ENCODE results near the gene FCRLB.

Gene FCRLB

DNA sequence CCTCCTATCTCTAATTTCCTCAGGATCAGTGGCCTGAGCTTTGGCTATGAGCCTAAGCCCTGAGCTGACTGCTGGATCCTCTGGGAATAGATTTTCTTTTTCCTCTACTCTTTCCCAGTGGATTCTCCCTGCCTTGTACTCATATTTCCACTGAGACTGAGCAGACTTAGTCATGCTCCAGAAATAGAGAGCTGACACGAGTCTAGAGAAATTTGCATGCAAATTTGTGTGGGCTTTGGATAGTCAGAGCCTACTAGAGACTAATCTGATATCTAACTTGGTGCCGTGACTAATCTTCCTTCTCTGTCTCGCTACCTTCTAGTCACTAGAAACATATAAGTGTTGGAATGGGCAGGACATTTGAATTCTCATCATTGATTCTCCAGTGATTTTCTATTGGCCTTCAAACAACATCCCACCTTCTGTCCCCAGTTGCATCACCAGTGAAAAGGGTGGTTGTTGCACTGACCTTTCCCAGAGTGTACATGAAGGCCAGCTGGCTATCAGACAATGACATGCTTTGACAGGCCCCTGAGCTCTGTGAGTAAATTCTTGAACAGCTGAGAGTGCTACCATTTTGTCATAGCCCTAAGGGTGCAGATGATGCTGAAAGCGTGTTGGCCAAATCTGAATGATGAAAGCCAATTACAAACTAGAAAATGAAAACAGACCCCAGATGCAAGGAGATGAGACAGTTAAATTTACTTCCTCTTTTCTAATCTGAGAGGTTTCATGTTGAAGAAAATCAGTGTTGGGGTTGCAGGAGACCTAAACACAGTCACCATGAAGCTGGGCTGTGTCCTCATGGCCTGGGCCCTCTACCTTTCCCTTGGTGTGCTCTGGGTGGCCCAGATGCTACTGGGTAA, 14.6 kb upstream of the FCRLB start, which contains the start of gene FCRLA:
Gene FCRLA, plus strand, starts transcription at position 748 of the 866 bp plus-strand sequence. Its CDS starts 36 bp downstream, at position 784.
- no peak within 1 kb of the TSS for H3K4me3 ChIP-seq (replicated peaks in 1 of 2; ENCODE audit: low read depth in 2 of 2, low read length in 2 of 2)
- TF ChIP-seq, protein P1, sequence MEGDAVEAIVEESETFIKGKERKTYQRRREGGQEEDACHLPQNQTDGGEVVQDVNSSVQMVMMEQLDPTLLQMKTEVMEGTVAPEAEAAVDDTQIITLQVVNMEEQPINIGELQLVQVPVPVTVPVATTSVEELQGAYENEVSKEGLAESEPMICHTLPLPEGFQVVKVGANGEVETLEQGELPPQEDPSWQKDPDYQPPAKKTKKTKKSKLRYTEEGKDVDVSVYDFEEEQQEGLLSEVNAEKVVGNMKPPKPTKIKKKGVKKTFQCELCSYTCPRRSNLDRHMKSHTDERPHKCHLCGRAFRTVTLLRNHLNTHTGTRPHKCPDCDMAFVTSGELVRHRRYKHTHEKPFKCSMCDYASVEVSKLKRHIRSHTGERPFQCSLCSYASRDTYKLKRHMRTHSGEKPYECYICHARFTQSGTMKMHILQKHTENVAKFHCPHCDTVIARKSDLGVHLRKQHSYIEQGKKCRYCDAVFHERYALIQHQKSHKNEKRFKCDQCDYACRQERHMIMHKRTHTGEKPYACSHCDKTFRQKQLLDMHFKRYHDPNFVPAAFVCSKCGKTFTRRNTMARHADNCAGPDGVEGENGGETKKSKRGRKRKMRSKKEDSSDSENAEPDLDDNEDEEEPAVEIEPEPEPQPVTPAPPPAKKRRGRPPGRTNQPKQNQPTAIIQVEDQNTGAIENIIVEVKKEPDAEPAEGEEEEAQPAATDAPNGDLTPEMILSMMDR (IDR thresholded peaks at IDR 0.05; ENCODE audit: low read depth, low read length), result no peak
- DNase-seq (ENCODE audit: low read depth in 2 of 2), result peak; percentile 86 to 97

DNA sequence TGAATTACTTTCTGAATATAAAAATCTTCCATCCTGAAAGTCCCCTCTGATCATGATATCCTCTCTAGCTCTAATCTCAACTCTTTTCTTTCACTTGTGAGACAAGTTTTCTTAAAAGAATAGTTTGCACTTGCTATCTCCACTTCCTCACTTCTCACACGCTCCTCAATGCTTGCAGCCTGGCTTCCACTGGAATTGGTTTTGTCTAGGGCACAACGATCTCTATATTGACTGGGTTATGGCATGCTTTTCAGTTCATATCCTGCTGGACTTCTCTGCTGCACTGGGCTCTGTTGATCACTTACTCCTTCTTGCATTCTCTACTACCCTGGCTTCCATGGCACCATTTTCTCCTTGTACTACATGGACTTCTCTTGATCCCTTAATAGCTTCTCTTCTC, 13.8 kb upstream of the FCRLB start:
- TF ChIP-seq, protein P1 (IDR thresholded peaks at IDR 0.05; ENCODE audit: low read depth, low read length), result no peak
- no peak for DNase-seq (ENCODE audit: low read depth in 2 of 2)
- H3K4me3 ChIP-seq (replicated peaks in 1 of 2; ENCODE audit: low read depth in 2 of 2, low read length in 2 of 2), result no peak overlapping the region

DNA sequence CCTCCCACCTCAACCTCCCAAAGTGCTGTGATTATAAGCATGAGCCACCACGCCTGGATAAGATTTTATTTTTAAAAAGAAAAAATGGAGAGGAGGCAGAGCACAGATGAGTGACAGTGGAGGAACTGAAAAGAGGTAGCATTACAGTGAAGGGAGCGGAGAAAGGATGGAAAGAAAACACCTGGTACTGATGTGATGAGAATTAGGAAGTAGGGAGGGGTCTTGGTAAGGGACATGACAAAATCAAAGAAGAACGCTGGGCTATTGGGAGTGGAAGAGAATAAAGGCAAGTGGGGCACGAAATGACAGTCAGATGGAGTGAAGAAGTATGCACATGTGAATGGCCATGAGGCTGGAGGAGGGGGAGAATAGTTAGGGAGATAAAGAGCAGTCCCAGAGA, 12.0 kb upstream of the FCRLB start:
- H3K4me3 ChIP-seq (replicated peaks in 1 of 2; ENCODE audit: low read depth in 2 of 2, low read length in 2 of 2), result no peak overlapping the region
- no peak for DNase-seq (ENCODE audit: low read depth in 2 of 2)
- TF ChIP-seq, protein P1 (IDR thresholded peaks at IDR 0.05; ENCODE audit: low read depth, low read length), result no peak

DNA sequence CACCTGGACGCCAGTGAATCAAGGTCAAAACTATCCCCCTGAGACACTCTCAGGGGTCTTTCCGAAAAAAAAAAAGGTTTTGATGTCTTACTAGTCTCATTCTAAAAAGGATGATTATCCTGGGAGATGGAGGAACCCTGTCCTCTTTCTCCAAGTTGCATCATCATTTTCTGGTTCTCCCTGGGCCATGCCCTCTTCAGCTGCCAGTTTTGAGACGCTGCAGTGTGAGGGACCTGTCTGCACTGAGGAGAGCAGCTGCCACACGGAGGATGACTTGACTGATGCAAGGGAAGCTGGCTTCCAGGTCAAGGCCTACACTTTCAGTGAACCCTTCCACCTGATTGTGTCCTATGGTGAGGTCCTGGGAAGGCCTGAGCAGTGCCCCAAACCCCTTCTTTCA, 10.8 kb upstream of the FCRLB start:
- TF ChIP-seq, protein P1 (IDR thresholded peaks at IDR 0.05; ENCODE audit: low read depth, low read length), result no peak
- no peak for DNase-seq (ENCODE audit: low read depth in 2 of 2)

DNA sequence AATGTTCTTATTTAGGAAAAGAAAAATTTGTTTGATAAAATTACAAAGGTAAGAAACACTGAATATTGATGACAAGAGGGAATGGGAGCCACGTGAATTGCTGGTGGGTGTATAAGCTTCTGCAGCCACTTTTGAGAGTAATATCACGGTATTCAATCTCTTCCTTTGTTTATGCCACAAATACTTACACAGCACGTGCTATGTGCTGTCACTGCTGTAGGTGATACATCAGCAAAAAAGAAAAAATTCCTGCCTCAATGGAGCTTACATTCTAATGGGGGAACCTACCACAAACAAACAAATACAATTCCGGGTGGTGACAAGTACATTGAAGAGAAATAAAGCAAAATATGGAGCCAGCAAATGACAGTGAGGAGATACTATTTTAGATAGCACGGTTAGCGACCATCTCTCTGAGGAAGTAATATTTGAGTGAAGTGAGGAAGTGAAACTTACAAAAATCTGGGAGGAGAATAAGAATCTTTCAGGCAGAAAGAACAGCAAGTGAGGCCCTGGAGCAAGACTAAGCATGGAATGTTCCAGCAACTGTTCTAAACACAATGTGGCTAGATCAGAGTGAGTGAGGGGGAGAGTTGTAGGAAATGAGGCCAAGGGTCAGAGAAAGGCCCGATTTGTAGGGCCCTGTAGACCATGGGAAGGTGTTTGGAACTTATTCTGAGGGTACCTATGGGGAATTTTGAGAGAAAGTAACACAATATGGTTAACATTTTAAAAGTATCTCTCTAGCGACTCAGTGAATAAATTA, 2.6 kb upstream of the FCRLB start:
- TF ChIP-seq, protein P1 (IDR thresholded peaks at IDR 0.05; ENCODE audit: low read depth, low read length), result no peak
- H3K4me3 ChIP-seq (replicated peaks in 1 of 2; ENCODE audit: low read depth in 2 of 2, low read length in 2 of 2), result no peak overlapping the region
- DNase-seq (ENCODE audit: low read depth in 2 of 2), result no peak

More for the DNA sequence above, 10.8 kb upstream of the FCRLB start:
- H3K4me3 ChIP-seq (replicated peaks in 1 of 2; ENCODE audit: low read depth in 2 of 2, low read length in 2 of 2), result no peak overlapping the region

DNA sequence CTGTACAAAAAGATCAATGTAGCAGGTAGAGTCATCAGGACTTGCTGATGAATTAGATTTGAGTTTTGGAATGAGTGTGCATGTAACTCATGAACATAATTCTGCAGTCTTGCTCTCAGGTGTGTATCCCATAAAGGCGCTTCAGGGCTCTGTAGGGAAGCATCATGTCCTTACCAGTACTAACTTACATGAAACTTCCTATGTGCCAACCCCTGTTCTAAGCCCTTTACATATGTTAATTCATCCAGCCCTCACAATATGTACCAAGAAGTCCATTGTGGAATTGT, 2.1 kb upstream of the FCRLB start:
- TF ChIP-seq, protein P1 (IDR thresholded peaks at IDR 0.05; ENCODE audit: low read depth, low read length), result no peak
- DNase-seq (ENCODE audit: low read depth in 2 of 2), result no peak
- no peak overlapping the region for H3K4me3 ChIP-seq (replicated peaks in 1 of 2; ENCODE audit: low read depth in 2 of 2, low read length in 2 of 2)

Measured in cardiac fibroblast (primary cell).